Erythroblast (primary cell): Measurements from ENCODE around the gene TTC39A.

Experiments
- GATA1 ChIP-seq: IDR thresholded peaks from 2 replicates; pipeline ENCODE4 v1.6.1; 2011; ENCODE audit warnings: low read depth, mild to moderate bottlenecking, control low read depth, low read length, moderate library complexity
- POLR2A ChIP-seq: IDR thresholded peaks from 2 replicates; pipeline ENCODE4 v1.6.1; 2011; ENCODE audit warnings: mild to moderate bottlenecking, low read length

DNA sequence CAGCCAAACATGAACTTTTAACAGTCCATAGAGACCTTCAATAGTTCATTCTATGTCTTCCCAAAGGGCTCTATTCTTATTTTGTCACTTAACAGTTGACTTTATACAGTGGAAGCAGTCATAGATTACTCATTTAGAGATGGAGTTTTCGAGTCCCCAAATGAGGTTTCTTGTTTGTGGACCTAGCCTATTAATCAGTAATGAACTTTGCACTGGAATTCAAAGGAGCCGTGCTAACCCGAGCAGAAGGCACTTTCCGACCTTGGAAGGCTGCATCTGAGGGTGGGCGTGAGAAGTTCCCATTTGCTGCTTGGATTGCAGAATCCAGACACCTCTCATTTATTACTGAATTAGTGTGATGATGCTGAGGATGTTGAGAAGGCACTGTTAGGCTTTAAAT lies 46.4 kb downstream of the TTC39A start:
- TF ChIP-seq POLR2A (no peak), GATA1 (no peak)
